ENCODE results near the gene EBI3.

DNA sequence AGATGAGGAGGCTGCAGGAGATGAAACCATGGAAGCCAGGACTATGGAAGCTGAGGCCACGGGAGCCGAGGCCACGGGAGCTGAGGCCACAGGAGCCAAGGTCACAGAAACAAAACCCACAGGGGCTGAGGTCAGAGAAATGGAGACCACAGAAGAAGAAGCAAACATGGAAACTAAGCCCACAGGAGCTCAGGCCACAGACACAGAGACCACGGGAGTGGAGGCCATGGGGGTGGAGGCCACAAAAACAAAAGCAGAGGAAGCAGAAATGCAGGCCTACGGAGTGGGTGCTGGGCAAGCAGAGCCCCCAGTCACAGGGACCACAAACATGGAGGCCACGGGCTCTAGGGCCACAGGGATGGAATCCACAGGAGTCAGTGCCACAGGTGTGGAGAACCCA lies 12.5 kb upstream of the EBI3 start:
- no peak for TF ChIP-seq EP300 (IDR thresholded peaks at IDR 0.05; ENCODE audit: low read depth in 2 of 2, low read length in 2 of 2)
- no peak for TF ChIP-seq EP300 (CRISPR knock-in tag; IDR thresholded peaks at IDR 0.05; ENCODE audit: borderline replicate concordance)
- no peak for TF ChIP-seq JUNB (CRISPR knock-in tag; IDR thresholded peaks at IDR 0.05; ENCODE audit: borderline replicate concordance)
- TF ChIP-seq CTCF (CRISPR knock-in tag; IDR thresholded peaks at IDR 0.05), result no peak
- no peak for TF ChIP-seq ERF (CRISPR knock-in tag; IDR thresholded peaks at IDR 0.05)
